A673 (cell line): ENCODE data around the gene SNF8. TPM values are rescaled to one million over a fixed set of nuclear protein-coding genes. Genes with fewer than 3 reads are reported as not detected.

Source experiments
- BruUV-seq: library from RNA; stranded (reverse); fragments of 400-500 nt; replicated peaks from 2 replicates; lab custom pipeline; 2021; lab: Mats Ljungman, UMichigan
- CTCF ChIA-PET: fragments of 300-600 bp; sonication (Branson Sonifier 250); formaldehyde crosslinking; loops from one replicate; lab custom pipeline; 2022; ENCODE audit warnings: antibody characterized with exemption; lab: Charles Lee
- POLR2A ChIA-PET: fragments of 300-600 bp; sonication (Branson Sonifier 250); formaldehyde crosslinking; loops from one replicate; lab custom pipeline; 2022; ENCODE audit warnings: antibody characterized with exemption; ENCODE audit not compliant: low non-redundant PET; lab: Charles Lee
- DNase-seq: peaks from one replicate; pipeline ENCODE4 v3.0.0-alpha.2; 2015; ENCODE audit warnings: low spot score
- H3K27ac ChIP-seq: fragments of 200-600 bp; sonication (generic); 2 replicates; pipeline ENCODE4 v1.5.1; 2016; ENCODE audit warnings: mixed run types, low read depth, mild to moderate bottlenecking, mixed read lengths, antibody characterized with exemption, low read length; ENCODE audit not compliant: poor library complexity, severe bottlenecking
- H3K27me3 ChIP-seq: fragments of 200-600 bp; sonication (generic); replicated peaks from 2 replicates; pipeline ENCODE4 v1.6.1; 2017; ENCODE audit warnings: mixed run types, low read depth, mild to moderate bottlenecking, mixed read lengths, antibody characterized with exemption, low read length; ENCODE audit not compliant: insufficient read depth, poor library complexity
- H3K36me3 ChIP-seq: fragments of 200-600 bp; sonication (generic); 2 replicates; pipeline ENCODE4 v1.6.1; 2016; ENCODE audit warnings: mixed run types, mild to moderate bottlenecking, mixed read lengths, antibody characterized with exemption, low read length; ENCODE audit not compliant: insufficient read depth, poor library complexity, severe bottlenecking
- H3K4me1 ChIP-seq: fragments of 200-600 bp; sonication (generic); 2 replicates; pipeline ENCODE4 v1.6.1; 2017; ENCODE audit warnings: mixed run types, mild to moderate bottlenecking, mixed read lengths, antibody characterized with exemption, low read length; ENCODE audit not compliant: insufficient read depth, poor library complexity, severe bottlenecking
- H3K4me3 ChIP-seq: fragments of 200-600 bp; sonication (generic); 2 replicates; pipeline ENCODE4 v1.5.1; 2016; ENCODE audit warnings: low read depth, mixed run types, mild to moderate bottlenecking, mixed read lengths, low read length; ENCODE audit not compliant: poor library complexity, severe bottlenecking
- H3K9me3 ChIP-seq: fragments of 200-600 bp; sonication (generic); 2 replicates; pipeline ENCODE4 v1.6.1; 2016; ENCODE audit warnings: mixed run types, low read depth, mild to moderate bottlenecking, mixed read lengths, antibody characterized with exemption, low read length; ENCODE audit not compliant: poor library complexity, severe bottlenecking
- EZH2 ChIP-seq: fragments of 200-600 bp; sonication (generic); IDR thresholded peaks from 2 replicates; pipeline ENCODE4 v1.6.1; 2017; ENCODE audit warnings: borderline replicate concordance, low read depth, mild to moderate bottlenecking, mixed read lengths, antibody characterized with exemption, low read length; ENCODE audit not compliant: poor library complexity, severe bottlenecking
- intact Hi-C: fragments of 100-400 bp; cut with micrococcal nuclease; formaldehyde crosslinking; loops from one replicate; pipeline ENCODE4 v1.10.0; 2022; ENCODE audit not compliant: unreplicated experiment
- total RNA-seq: library from RNA; stranded (reverse); gene quantifications from 2 replicates; pipeline ENCODE4 v1.2.3, GENCODE V29; 2021
- TF ChIP-seq, protein P1 (sequence below): fragments of 300-800, 200-600 bp; sonication (generic); conservative IDR thresholded peaks from 2 replicates; pipeline ENCODE4 v1.5.1; 2017; ENCODE audit warnings: low read depth, mild to moderate bottlenecking, antibody characterized with exemption, low read length, moderate library complexity, mixed read lengths

The SNF8 gene
- total RNA-seq, 1 experiment from 2014 or later: 177 TPM

- intact Hi-C loops: no loop called here
- TF ChIP-seq, protein P1, sequence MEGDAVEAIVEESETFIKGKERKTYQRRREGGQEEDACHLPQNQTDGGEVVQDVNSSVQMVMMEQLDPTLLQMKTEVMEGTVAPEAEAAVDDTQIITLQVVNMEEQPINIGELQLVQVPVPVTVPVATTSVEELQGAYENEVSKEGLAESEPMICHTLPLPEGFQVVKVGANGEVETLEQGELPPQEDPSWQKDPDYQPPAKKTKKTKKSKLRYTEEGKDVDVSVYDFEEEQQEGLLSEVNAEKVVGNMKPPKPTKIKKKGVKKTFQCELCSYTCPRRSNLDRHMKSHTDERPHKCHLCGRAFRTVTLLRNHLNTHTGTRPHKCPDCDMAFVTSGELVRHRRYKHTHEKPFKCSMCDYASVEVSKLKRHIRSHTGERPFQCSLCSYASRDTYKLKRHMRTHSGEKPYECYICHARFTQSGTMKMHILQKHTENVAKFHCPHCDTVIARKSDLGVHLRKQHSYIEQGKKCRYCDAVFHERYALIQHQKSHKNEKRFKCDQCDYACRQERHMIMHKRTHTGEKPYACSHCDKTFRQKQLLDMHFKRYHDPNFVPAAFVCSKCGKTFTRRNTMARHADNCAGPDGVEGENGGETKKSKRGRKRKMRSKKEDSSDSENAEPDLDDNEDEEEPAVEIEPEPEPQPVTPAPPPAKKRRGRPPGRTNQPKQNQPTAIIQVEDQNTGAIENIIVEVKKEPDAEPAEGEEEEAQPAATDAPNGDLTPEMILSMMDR: no peak
- TF ChIP-seq EZH2: no peak
- ChIA-PET CTCF (no interaction called here), POLR2A (no interaction called here)
- H3K9me3 ChIP-seq: no peaks in the 10 kb centered on the region
- DNase-seq: no peak
- H3K36me3 ChIP-seq: no peaks in the 10 kb centered on the region
- H3K27ac ChIP-seq: no peak overlapping the region
- H3K4me1 ChIP-seq: peaks cover 16% of the 10 kb centered on the region
- H3K4me3 ChIP-seq: no peak overlapping the region
- H3K27me3 ChIP-seq: no peaks in the 10 kb centered on the region
- BruUV-seq: no TSS peak
These were observed 28.1 kb upstream of the SNF8 start for GRCh38 chr17:48972749-48973097.

DNA sequence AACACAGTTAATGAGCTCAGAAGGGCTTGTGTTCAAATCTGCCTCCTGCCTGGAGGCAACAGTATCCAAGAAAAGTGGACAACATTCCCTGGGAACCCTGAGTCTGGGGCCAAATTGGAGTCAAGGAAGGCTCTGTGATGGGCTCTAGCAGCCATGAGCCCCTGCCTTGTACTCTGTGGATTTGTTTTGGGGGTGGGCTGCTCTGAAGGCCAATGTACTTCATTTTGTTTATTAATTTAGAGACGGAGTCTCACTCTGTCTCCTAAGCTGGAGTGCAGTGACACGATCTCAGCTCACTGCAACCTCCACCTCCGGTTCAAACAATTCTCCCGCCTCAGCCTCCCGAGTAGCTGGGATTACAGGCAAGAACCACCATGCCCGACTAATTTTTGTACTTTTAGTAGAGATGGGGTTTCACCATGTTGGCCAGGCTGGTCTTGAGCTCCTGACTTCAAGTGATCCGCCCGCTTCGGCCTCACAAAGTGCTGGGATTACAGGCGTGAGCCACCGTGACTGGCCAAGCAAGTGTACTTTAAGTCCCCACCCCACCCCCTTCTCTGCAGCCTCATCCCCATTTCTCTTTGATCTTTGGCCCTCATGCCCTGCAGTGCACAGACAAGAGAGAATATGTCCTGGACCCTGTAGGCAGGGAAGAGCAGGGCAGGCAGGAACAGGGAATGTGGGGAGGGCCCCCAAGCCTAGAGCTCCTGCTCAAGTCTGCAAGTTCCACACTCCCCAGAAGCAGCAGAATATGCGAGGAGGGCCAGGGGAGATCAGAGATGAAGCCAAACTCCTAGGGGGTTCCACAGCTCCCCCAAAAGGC, 26.4 kb upstream of the SNF8 start:
- no peak for DNase-seq
- no peaks in the 10 kb centered on the region for H3K9me3 ChIP-seq
- peak overlapping the region; percentile 29 for H3K27ac ChIP-seq
- intact Hi-C loops: no loop called here
- TF ChIP-seq EZH2: no peak
- TF ChIP-seq, protein P1: no peak
- CTCF ChIA-PET: no interaction called here
- H3K4me3 ChIP-seq: no peak overlapping the region
- BruUV-seq: no TSS peak
- H3K36me3 ChIP-seq: no peaks in the 10 kb centered on the region
- POLR2A ChIA-PET: interaction anchor here (0.5 kb wide), 1 partner anchor 243 kb away, joined by 12 read pairs; the partner anchor contains the start of gene HOXB13
- H3K4me1 ChIP-seq: peaks cover 16% of the 10 kb centered on the region
- no peaks in the 10 kb centered on the region for H3K27me3 ChIP-seq

DNA sequence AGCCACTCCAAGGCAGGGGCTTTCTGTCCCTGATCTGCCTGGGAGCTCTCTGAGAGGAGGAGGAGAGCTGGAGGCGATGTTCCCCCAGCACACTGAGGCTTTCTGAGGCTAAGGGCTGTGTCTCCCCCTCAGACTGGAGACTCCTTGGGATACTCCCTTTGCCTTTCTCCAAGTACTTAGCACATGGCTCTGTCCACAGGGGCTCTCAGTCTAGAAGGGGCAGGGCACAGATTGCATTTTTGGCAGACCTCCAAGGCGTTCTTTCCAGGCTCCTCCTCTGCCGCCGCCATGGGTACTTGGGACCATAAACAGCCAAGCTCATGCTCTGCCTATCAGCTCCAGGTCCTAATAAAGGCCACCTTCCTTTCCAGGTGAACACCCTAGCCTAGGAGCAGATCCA, 25.6 kb upstream of the SNF8 start:
- peak; percentile 73 for DNase-seq
- CTCF ChIA-PET: no interaction called here
- H3K9me3 ChIP-seq: no peaks in the 10 kb centered on the region
- peaks cover 16% of the 10 kb centered on the region for H3K4me1 ChIP-seq
- H3K27ac ChIP-seq: no peak overlapping the region
- no peak overlapping the region for H3K4me3 ChIP-seq
- intact Hi-C loops: no loop called here
- BruUV-seq: no TSS peak
- H3K36me3 ChIP-seq: no peaks in the 10 kb centered on the region
- H3K27me3 ChIP-seq: no peaks in the 10 kb centered on the region
- POLR2A ChIA-PET: no interaction called here
- TF ChIP-seq, protein P1: no peak
- no peak for TF ChIP-seq EZH2
